Coronary artery (tissue), 2 donors: Measurements from ENCODE around the gene GORASP1.

Experiments used
- DNase-seq: peaks from one replicate; pipeline ENCODE4 v3.0.0-alpha.2; 2017; ENCODE audit warnings: low spot score
- H3K27ac ChIP-seq, 2 donors: fragments of 200-600 bp; sonication (generic); one replicate each; pipeline ENCODE4 v1.5.1; 2016 to 2019
- H3K4me3 ChIP-seq: fragments of 200-600 bp; sonication (generic); 2 replicates; pipeline ENCODE4 v1.5.1; 2016; ENCODE audit warnings: mild to moderate bottlenecking, moderate library complexity
- CTCF ChIP-seq: fragments of 200-600 bp; sonication (generic); IDR thresholded peaks from one replicate; pipeline ENCODE4 v1.5.1; 2019; ENCODE audit warnings: antibody characterized with exemption

The GORASP1 gene

GRCh38 chr3:39105687-39106063 lies 1.8 kb downstream of the GORASP1 start:
- Histone ChIP-seq H3K4me3 (peak overlapping the region; percentile 85), H3K27ac (peak overlapping the region in 1 of 2 donors; percentile 96)
- no peak for DNase-seq
- TF ChIP-seq CTCF = no peak

- Histone ChIP-seq H3K27ac (peak overlapping the region in 1 of 2 donors; percentile 96), H3K4me3 (peak overlapping the region; percentile 85)
- no peak for DNase-seq
- TF ChIP-seq CTCF = no peak
Observed at GRCh38 chr3:39104961-39105686, 2.3 kb downstream of the GORASP1 start.

- DNase-seq = no peak
- no peak for TF ChIP-seq CTCF
- Histone ChIP-seq H3K4me3 (no peak overlapping the region), H3K27ac (peak overlapping the region in 1 of 2 donors; percentile 96)
Observed at GRCh38 chr3:39103791-39104552, 3.5 kb downstream of the GORASP1 start.

GRCh38 chr3:39103324-39103693 lies 4.1 kb downstream of the GORASP1 start:
- no peak for DNase-seq
- TF ChIP-seq CTCF = no peak
- peak overlapping the region in 1 of 2 donors; percentile 96 for H3K27ac ChIP-seq
- H3K4me3 ChIP-seq = no peak overlapping the region

GRCh38 chr3:39102504-39103323 lies 4.7 kb downstream of the GORASP1 start:
- Histone ChIP-seq H3K4me3 (no peak overlapping the region), H3K27ac (peak overlapping the region in 1 of 2 donors; percentile 96)
- no peak for TF ChIP-seq CTCF
- DNase-seq = no peak

- TF ChIP-seq CTCF = peak; percentile 33
- H3K4me3 ChIP-seq = no peak overlapping the region
- DNase-seq = no peak
- H3K27ac ChIP-seq = no peak overlapping the region
Observed at GRCh38 chr3:39101022-39101689, 6.3 kb downstream of the GORASP1 start.
